GM23338 (cell line): Measurements from ENCODE around the gene GBP7.

Experiments used
- CREB1 ChIP-seq: fragments of 250-450 bp; sonication (Bioruptor Pico); IDR thresholded peaks from 2 replicates; pipeline ENCODE4 v1.5.0; 2020; ENCODE audit warnings: low read depth, mild to moderate bottlenecking, moderate library complexity
- EZH2 ChIP-seq: fragments of 200-600 bp; sonication (generic); IDR thresholded peaks from one replicate; pipeline ENCODE4 v1.8.0; 2017; ENCODE audit warnings: antibody characterized with exemption, mild to moderate bottlenecking, low read depth; ENCODE audit not compliant: unreplicated experiment
- EZH2phosphoT487 ChIP-seq: fragments of 200-600 bp; sonication (generic); IDR thresholded peaks from one replicate; pipeline ENCODE4 v1.8.1; 2018; ENCODE audit warnings: antibody characterized with exemption; ENCODE audit not compliant: unreplicated experiment
- JUNB ChIP-seq: IDR thresholded peaks from one replicate; pipeline ENCODE4 v1.6.1; 2016; ENCODE audit warnings: antibody characterized with exemption; ENCODE audit not compliant: unreplicated experiment
- POLR2AphosphoS5 ChIP-seq: IDR thresholded peaks from 2 replicates; pipeline ENCODE4 v1.6.1; 2016; ENCODE audit warnings: antibody characterized with exemption, low read depth
- TF ChIP-seq, protein P1 (sequence below), 2 experiments: fragments of 200-600 bp in 1 of 2; sonication (generic) in 1 of 2; conservative IDR thresholded peaks; 2 replicates each; pipeline versions ENCODE4 v1.5.1 to v1.6.1; 2016 to 2017; ENCODE audit warnings: antibody characterized with exemption in 2 of 2, low read depth in 2 of 2, mild to moderate bottlenecking in 2 of 2, moderate library complexity in 1 of 2
- TF ChIP-seq, protein P2 (sequence below): IDR thresholded peaks from one replicate; pipeline ENCODE4 v1.6.1; 2018; ENCODE audit warnings: antibody characterized with exemption; ENCODE audit not compliant: unreplicated experiment

DNA sequence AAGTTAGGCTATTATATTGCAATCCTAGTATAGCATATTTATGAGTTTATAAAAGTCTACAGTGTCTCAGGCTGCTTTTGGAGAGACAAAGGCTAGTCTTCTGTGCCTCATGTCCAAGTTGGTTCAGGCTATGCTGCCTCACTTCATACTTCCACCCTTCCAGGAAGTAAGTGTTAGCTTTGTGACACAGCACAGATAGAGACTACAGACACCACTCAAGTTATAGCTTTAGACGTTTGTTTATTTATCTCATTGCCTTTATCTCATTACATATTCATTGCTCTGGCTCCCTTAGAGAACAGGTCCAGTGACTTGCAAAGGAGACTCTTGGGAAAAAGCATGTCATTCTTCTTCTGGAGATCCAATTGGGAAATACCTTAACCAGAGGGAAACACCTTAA, 45.5 kb upstream of the GBP7 start:
- TF ChIP-seq, protein P1, sequence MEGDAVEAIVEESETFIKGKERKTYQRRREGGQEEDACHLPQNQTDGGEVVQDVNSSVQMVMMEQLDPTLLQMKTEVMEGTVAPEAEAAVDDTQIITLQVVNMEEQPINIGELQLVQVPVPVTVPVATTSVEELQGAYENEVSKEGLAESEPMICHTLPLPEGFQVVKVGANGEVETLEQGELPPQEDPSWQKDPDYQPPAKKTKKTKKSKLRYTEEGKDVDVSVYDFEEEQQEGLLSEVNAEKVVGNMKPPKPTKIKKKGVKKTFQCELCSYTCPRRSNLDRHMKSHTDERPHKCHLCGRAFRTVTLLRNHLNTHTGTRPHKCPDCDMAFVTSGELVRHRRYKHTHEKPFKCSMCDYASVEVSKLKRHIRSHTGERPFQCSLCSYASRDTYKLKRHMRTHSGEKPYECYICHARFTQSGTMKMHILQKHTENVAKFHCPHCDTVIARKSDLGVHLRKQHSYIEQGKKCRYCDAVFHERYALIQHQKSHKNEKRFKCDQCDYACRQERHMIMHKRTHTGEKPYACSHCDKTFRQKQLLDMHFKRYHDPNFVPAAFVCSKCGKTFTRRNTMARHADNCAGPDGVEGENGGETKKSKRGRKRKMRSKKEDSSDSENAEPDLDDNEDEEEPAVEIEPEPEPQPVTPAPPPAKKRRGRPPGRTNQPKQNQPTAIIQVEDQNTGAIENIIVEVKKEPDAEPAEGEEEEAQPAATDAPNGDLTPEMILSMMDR (conservative IDR thresholded peaks at IDR 0.05; ENCODE audit: low read depth in 2 of 2): no peak
- TF ChIP-seq CREB1 (no peak), POLR2AphosphoS5 (no peak), EZH2phosphoT487 (no peak), JUNB (no peak), EZH2 (no peak)
- TF ChIP-seq, protein P2, sequence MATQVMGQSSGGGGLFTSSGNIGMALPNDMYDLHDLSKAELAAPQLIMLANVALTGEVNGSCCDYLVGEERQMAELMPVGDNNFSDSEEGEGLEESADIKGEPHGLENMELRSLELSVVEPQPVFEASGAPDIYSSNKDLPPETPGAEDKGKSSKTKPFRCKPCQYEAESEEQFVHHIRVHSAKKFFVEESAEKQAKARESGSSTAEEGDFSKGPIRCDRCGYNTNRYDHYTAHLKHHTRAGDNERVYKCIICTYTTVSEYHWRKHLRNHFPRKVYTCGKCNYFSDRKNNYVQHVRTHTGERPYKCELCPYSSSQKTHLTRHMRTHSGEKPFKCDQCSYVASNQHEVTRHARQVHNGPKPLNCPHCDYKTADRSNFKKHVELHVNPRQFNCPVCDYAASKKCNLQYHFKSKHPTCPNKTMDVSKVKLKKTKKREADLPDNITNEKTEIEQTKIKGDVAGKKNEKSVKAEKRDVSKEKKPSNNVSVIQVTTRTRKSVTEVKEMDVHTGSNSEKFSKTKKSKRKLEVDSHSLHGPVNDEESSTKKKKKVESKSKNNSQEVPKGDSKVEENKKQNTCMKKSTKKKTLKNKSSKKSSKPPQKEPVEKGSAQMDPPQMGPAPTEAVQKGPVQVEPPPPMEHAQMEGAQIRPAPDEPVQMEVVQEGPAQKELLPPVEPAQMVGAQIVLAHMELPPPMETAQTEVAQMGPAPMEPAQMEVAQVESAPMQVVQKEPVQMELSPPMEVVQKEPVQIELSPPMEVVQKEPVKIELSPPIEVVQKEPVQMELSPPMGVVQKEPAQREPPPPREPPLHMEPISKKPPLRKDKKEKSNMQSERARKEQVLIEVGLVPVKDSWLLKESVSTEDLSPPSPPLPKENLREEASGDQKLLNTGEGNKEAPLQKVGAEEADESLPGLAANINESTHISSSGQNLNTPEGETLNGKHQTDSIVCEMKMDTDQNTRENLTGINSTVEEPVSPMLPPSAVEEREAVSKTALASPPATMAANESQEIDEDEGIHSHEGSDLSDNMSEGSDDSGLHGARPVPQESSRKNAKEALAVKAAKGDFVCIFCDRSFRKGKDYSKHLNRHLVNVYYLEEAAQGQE: no peak
